Measurements from ENCODE around the gene SOST.

The SOST gene

DNA sequence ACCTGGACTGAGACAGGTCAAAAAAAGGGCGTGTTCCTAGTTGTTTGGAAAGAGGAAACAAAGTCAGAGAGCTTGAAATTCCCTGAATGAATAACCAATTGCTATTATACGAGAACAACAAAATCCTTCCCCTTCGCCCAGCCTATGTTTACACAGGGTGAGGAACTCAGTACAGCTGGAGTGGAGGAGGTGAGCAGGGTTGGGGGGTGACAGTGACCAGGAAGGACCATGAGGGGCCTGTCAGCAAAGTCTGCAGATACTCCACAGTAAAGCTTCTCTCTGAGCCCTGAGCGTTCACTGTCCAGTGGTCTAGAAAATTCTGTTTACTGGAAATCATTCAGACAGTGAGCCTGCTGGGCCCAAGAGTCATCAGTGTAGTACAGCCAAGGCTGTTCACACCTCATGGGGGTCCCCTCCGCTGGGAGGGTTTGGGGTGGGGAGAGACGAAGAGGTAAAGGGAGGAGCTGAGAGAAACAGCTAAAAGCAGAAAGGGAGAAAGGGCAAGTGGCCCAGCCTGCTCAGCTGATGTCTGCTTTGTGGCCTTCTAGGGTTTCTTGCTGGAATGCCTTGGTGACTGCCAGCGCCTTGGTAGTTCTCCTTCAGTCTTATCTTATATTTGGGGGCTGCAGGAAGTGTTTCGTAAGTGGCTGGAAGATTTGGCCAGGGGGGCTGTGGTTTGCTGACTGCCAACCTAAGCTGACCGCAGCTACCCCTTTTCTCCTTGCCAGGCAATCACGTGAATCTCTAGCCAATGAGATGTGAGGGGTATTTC lies 14.5 kb upstream of the SOST start:
- ATAC-seq: no peak
- no peak for TF ChIP-seq TSHZ2 (CRISPR knock-in tag; IDR thresholded peaks at IDR 0.05)
- TF ChIP-seq SNAI2 (CRISPR knock-in tag; IDR thresholded peaks at IDR 0.05): no peak
- no peak for TF ChIP-seq ZC3H10 (CRISPR knock-in tag; IDR thresholded peaks at IDR 0.05)
- TF ChIP-seq ZNF565 (CRISPR knock-in tag; conservative IDR thresholded peaks at IDR 0.05; ENCODE audit: low read depth): no peak
- no peak for TF ChIP-seq ZFP30 (CRISPR knock-in tag; IDR thresholded peaks at IDR 0.05)

DNA sequence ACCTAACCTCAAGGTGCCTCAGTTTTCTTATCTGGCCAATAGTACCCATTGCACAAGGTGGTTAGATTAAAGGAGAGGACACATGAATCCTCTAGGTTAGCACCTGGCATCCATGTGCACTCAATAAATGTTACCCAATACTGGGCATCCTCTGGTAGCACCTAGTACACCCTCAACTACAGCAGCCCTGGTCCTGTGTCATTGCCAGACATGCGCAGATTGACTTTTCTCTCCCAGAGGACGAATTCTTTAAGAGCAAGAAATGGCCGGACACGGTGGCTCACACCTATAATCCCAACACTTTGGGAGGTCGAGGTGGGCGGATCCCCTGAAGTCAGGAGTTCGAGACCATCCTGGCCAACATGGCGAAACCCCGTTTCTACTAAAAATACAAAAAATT lies 12.9 kb upstream of the SOST start:
- no peak for TF ChIP-seq CSRNP3 (CRISPR knock-in tag; IDR thresholded peaks at IDR 0.05)
- no peak for TF ChIP-seq ISL1 (CRISPR knock-in tag; IDR thresholded peaks at IDR 0.05)
- TF ChIP-seq CSDC2 (CRISPR knock-in tag; IDR thresholded peaks at IDR 0.05): no peak
- no peak for TF ChIP-seq TSHZ2 (CRISPR knock-in tag; IDR thresholded peaks at IDR 0.05)
- no peak for TF ChIP-seq ARNTL (CRISPR knock-in tag; IDR thresholded peaks at IDR 0.05; ENCODE audit: borderline replicate concordance, low read depth)
- no peak for TF ChIP-seq ZFP30 (CRISPR knock-in tag; IDR thresholded peaks at IDR 0.05)
- no peak for TF ChIP-seq BACH2 (CRISPR knock-in tag; IDR thresholded peaks at IDR 0.05; ENCODE audit: borderline replicate concordance)
- TF ChIP-seq TOX (CRISPR knock-in tag; IDR thresholded peaks at IDR 0.05; ENCODE audit: borderline replicate concordance): no peak
- no peak for TF ChIP-seq GLIS3 (CRISPR knock-in tag; IDR thresholded peaks at IDR 0.05)
- no peak for ATAC-seq

GRCh38 chr17:43770957-43771356 lies 12.4 kb upstream of the SOST start:
- TF ChIP-seq TCF4 (CRISPR knock-in tag; IDR thresholded peaks at IDR 0.05; ENCODE audit: borderline replicate concordance) (no peak), BACH2 (CRISPR knock-in tag; IDR thresholded peaks at IDR 0.05; ENCODE audit: borderline replicate concordance) (no peak), TSHZ2 (CRISPR knock-in tag; IDR thresholded peaks at IDR 0.05) (no peak), ZFP30 (CRISPR knock-in tag; IDR thresholded peaks at IDR 0.05) (no peak), OSR1 (CRISPR knock-in tag; IDR thresholded peaks at IDR 0.05) (no peak), ZNF8 (CRISPR knock-in tag; IDR thresholded peaks at IDR 0.05) (no peak), PATZ1 (CRISPR knock-in tag; IDR thresholded peaks at IDR 0.05; ENCODE audit: borderline replicate concordance) (no peak), ZNF565 (CRISPR knock-in tag; conservative IDR thresholded peaks at IDR 0.05; ENCODE audit: low read depth) (no peak), RARB (CRISPR knock-in tag; IDR thresholded peaks at IDR 0.05) (no peak), ZFP3 (CRISPR knock-in tag; IDR thresholded peaks at IDR 0.05) (no peak), ZNF70 (CRISPR knock-in tag; IDR thresholded peaks at IDR 0.05) (no peak), ISL1 (CRISPR knock-in tag; IDR thresholded peaks at IDR 0.05) (no peak), GLIS3 (CRISPR knock-in tag; IDR thresholded peaks at IDR 0.05) (no peak)
- TF ChIP-seq, protein P1, sequence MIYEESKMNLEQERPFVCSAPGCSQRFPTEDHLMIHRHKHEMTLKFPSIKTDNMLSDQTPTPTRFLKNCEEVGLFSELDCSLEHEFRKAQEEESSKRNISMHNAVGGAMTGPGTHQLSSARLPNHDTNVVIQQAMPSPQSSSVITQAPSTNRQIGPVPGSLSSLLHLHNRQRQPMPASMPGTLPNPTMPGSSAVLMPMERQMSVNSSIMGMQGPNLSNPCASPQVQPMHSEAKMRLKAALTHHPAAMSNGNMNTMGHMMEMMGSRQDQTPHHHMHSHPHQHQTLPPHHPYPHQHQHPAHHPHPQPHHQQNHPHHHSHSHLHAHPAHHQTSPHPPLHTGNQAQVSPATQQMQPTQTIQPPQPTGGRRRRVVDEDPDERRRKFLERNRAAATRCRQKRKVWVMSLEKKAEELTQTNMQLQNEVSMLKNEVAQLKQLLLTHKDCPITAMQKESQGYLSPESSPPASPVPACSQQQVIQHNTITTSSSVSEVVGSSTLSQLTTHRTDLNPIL (CRISPR knock-in tag; IDR thresholded peaks at IDR 0.05; ENCODE audit: low read depth): no peak
- ATAC-seq: no peak
